SK-N-SH (cell line): Measurements from ENCODE around the gene SCN4B. TPM values are rescaled to one million over a fixed set of nuclear protein-coding genes. Genes with fewer than 3 reads are reported as not detected.

ENCODE experiments used
- CTCF ChIA-PET: fragments of 300-600, 350-600 bp; formaldehyde crosslinking; extraction: SDS; loops from one replicate; lab custom pipeline; 2021; lab: Yijun Ruan, JAX
- POLR2A ChIA-PET: fragments of 350-600 bp; sonication (Branson Sonifier 250); formaldehyde crosslinking; extraction: SDS; loops from one replicate; lab custom pipeline; 2020; ENCODE audit warnings: antibody characterized with exemption, inconsistent platforms; lab: Yijun Ruan, JAX
- DNase-seq: peaks from one replicate; pipeline ENCODE4 v3.0.0; 2012
- H2AFZ ChIP-seq: fragments of 200-600 bp; sonication (generic); 2 replicates; pipeline ENCODE4 v1.8.1; 2016; ENCODE audit warnings: antibody characterized with exemption, mild to moderate bottlenecking, low read depth
- H3F3A ChIP-seq: fragments of 200-600 bp; sonication (generic); replicated peaks from 2 replicates; pipeline ENCODE3; 2016; ENCODE audit warnings: antibody characterized with exemption, mild to moderate bottlenecking; ENCODE audit not compliant: insufficient read depth
- H3K27ac ChIP-seq, 2 experiments: fragments of 200-500 bp in 1 of 2; fragments of 200-600 bp in 1 of 2; sonication (Bioruptor generic) in 1 of 2; sonication (generic), shearing (Covaris generic) in 1 of 2; 2 replicates each; pipeline versions ENCODE4 v1.5.1 to v1.6.1; 2014 to 2016; ENCODE audit warnings: low read depth in 2 of 2, inconsistent platforms in 1 of 2, low read length in 1 of 2, mild to moderate bottlenecking in 1 of 2, mixed read lengths in 1 of 2
- H3K27me3 ChIP-seq: fragments of 200-600 bp; sonication (generic), shearing (Covaris generic); 2 replicates; pipeline ENCODE4 v1.6.1; 2016; ENCODE audit warnings: mixed run types; ENCODE audit not compliant: insufficient read depth
- H3K36me3 ChIP-seq, 2 experiments: fragments of 200-500 bp in 1 of 2; fragments of 200-600 bp in 1 of 2; sonication (Bioruptor generic) in 1 of 2; sonication (generic) in 1 of 2; replicated peaks in 1 of 2; 2 replicates each; pipeline versions ENCODE3 to v1.5.1; 2014 to 2016; ENCODE audit warnings: low read length in 1 of 2, mild to moderate bottlenecking in 1 of 2; ENCODE audit not compliant: insufficient read depth in 2 of 2, control insufficient read depth in 1 of 2
- H3K4me1 ChIP-seq, 2 experiments: fragments of 200-500 bp in 1 of 2; fragments of 200-600 bp in 1 of 2; sonication (Bioruptor generic) in 1 of 2; sonication (generic), shearing (Covaris generic) in 1 of 2; 2 replicates each; pipeline versions ENCODE4 v1.5.1 to v1.6.1; 2014 to 2016; ENCODE audit warnings: low read depth in 1 of 2, low read length in 1 of 2, mixed run types in 1 of 2; ENCODE audit not compliant: insufficient read depth in 2 of 2, control insufficient read depth in 1 of 2
- H3K4me2 ChIP-seq: fragments of 200-600 bp; sonication (generic), shearing (Covaris generic); 2 replicates; pipeline ENCODE4 v1.6.1; 2017; ENCODE audit warnings: mixed run types
- H3K4me3 ChIP-seq, 2 experiments: fragments of 200-500 bp in 1 of 2; fragments of 200-600 bp in 1 of 2; sonication (Bioruptor generic) in 1 of 2; sonication (generic), shearing (Covaris generic) in 1 of 2; 2 replicates each; pipeline versions ENCODE4 v1.5.1 to v1.8.1; 2014 to 2016; ENCODE audit warnings: low read depth in 2 of 2, inconsistent platforms in 1 of 2, low read length in 1 of 2, mild to moderate bottlenecking in 1 of 2, mixed read lengths in 1 of 2, moderate library complexity in 1 of 2
- H3K79me2 ChIP-seq: fragments of 200-600 bp; sonication (generic); 2 replicates; pipeline ENCODE4 v1.8.1; 2017; ENCODE audit warnings: mild to moderate bottlenecking; ENCODE audit not compliant: insufficient read depth
- H3K9ac ChIP-seq: fragments of 200-600 bp; sonication (generic); 2 replicates; pipeline ENCODE4 v1.6.1; 2017; ENCODE audit warnings: mixed run types
- H3K9me2 ChIP-seq: fragments of 200-600 bp; sonication (generic); 2 replicates; pipeline ENCODE4 v1.6.1; 2017; ENCODE audit warnings: mixed run types
- H3K9me3 ChIP-seq: fragments of 200-600 bp; sonication (generic); 2 replicates; pipeline ENCODE4 v1.6.1; 2017; ENCODE audit warnings: mixed run types, mild to moderate bottlenecking, moderate library complexity
- H4K20me1 ChIP-seq: fragments of 200-600 bp; sonication (generic); 2 replicates; pipeline ENCODE4 v1.6.1; 2017; ENCODE audit warnings: mild to moderate bottlenecking, mixed run types; ENCODE audit not compliant: insufficient read depth
- EP300 ChIP-seq, 2 experiments: IDR thresholded peaks; 2 replicates each; pipeline versions ENCODE4 v1.4.0 to v1.6.1; 2012; ENCODE audit warnings: borderline replicate concordance in 1 of 2, low read depth in 1 of 2, low read length in 1 of 2
- FOXJ3 ChIP-seq: sonication (generic); formaldehyde crosslinking; IDR thresholded peaks from 2 replicates; pipeline ENCODE4 v1.5.1; 2020; ENCODE audit warnings: mild to moderate bottlenecking, missing genetic modification reagents
- GABPA ChIP-seq: IDR thresholded peaks from 2 replicates; pipeline ENCODE4 v1.4.0; 2012; ENCODE audit warnings: low read depth, mild to moderate bottlenecking
- MEF2A ChIP-seq: IDR thresholded peaks from 2 replicates; pipeline ENCODE4 v1.4.0; 2012; ENCODE audit warnings: low read depth, borderline replicate concordance
- MXI1 ChIP-seq: IDR thresholded peaks from 2 replicates; pipeline ENCODE4 v1.6.1; 2012; ENCODE audit warnings: mild to moderate bottlenecking, low read depth, low read length, improper control_type of control experiment
- NRF1 ChIP-seq: IDR thresholded peaks from 2 replicates; pipeline ENCODE4 v1.6.1; 2012; ENCODE audit warnings: low read depth, mild to moderate bottlenecking, low read length
- POLR2AphosphoS5 ChIP-seq: IDR thresholded peaks from 2 replicates; pipeline ENCODE4 v1.6.1; 2012; ENCODE audit warnings: low read depth, low read length
- RAD21 ChIP-seq: IDR thresholded peaks from 2 replicates; pipeline ENCODE4 v1.6.1; 2012; ENCODE audit warnings: mild to moderate bottlenecking, low read length
- RCOR1 ChIP-seq: fragments of 150-350 bp; IDR thresholded peaks from 2 replicates; pipeline ENCODE4 v1.6.1; 2017; ENCODE audit warnings: antibody characterized with exemption, low read length
- TCF12 ChIP-seq: IDR thresholded peaks from 2 replicates; pipeline ENCODE4 v1.4.0; 2012
- TEAD4 ChIP-seq: IDR thresholded peaks from 2 replicates; pipeline ENCODE4 v1.4.0; 2012; ENCODE audit warnings: mild to moderate bottlenecking, borderline replicate concordance; ENCODE audit not compliant: insufficient read depth
- WGBS: methylation state at CpG from one replicate; pipeline ENCODE4 v1.1.6; 2017; ENCODE audit warnings: low lambda C conversion rate; 5-methylcytosine and 5-hydroxymethylcytosine counted together
- polyA plus RNA-seq, 3 experiments: library from polyadenylated mRNA; depleted of rRNA; stranded (reverse); fragments of >200 nt; gene quantifications; 2 replicates each; pipeline ENCODE4 v1.2.3, GENCODE V29; 2012
- TF ChIP-seq, protein P1 (sequence below): IDR thresholded peaks from 2 replicates; pipeline ENCODE4 v1.4.0; 2012; ENCODE audit warnings: low read depth, borderline replicate concordance
- TF ChIP-seq, protein P2 (sequence below): IDR thresholded peaks from 2 replicates; pipeline ENCODE4; 2012
- TF ChIP-seq, protein P3 (sequence below): IDR thresholded peaks from 2 replicates; pipeline ENCODE4 v1.4.0; 2012; ENCODE audit warnings: low read depth

The SCN4B gene
- polyA plus RNA-seq, 1 of the 3 experiments (the other 2 are of a cell fraction): 1.2 TPM

DNA sequence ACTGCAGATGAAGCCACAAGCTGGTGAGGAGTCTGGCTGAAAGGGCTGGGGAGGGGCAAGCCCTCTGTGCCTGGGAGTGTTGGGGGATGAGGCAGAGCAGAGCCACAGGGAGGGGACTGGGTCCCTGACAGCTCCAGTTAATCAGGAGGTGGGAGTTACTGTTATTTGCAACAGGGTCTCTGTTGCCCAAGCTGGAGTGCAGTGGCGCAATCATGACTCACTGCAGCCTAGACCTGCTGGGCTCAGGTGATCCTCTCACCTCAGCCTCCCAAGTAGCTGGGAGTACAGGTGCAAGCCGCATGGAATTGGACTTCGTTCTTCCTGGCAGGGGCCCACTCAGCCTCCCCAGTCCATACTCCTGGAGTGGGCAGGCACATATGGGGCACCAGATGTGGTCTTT, 16.1 kb upstream of the SCN4B start:
- H3K9me3 ChIP-seq: no peaks in the 10 kb centered on the region
- H3K4me2 ChIP-seq: no peak overlapping the region
- H3K9ac ChIP-seq: no peak overlapping the region
- peaks cover 0 to 2% of the 10 kb centered on the region in 2 experiments; a peak in 1 of 4 replicates for H3K4me1 ChIP-seq
- WGBS: 67% methylated on average over 2 of the region's 3 CpGs
- H3K79me2 ChIP-seq: no peaks in the 10 kb centered on the region
- no peak overlapping the region for H3K4me3 ChIP-seq
- H4K20me1 ChIP-seq: no peaks in the 10 kb centered on the region
- DNase-seq: no peak
- peaks cover 30% of the 10 kb centered on the region for H3K27me3 ChIP-seq
- POLR2A ChIA-PET: no interaction called here
- TF ChIP-seq, protein P1, sequence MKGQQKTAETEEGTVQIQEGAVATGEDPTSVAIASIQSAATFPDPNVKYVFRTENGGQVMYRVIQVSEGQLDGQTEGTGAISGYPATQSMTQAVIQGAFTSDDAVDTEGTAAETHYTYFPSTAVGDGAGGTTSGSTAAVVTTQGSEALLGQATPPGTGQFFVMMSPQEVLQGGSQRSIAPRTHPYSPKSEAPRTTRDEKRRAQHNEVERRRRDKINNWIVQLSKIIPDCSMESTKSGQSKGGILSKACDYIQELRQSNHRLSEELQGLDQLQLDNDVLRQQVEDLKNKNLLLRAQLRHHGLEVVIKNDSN: no peak
- TF ChIP-seq MXI1: no peak
- no peak for TF ChIP-seq EP300 (IDR thresholded peaks at IDR 0.05; ENCODE audit: borderline replicate concordance in 1 of 2, low read depth in 1 of 2, low read length in 1 of 2)
- no peak for TF ChIP-seq NRF1
- TF ChIP-seq, all 33 proteins: peak for 0
- CTCF ChIA-PET: interaction anchor here (1.1 to 6.3 kb wide), 2 partner anchors 12 to 25 kb away, joined by 3 to 246 read pairs; no protein-coding TSS in a partner anchor
- H3K36me3 ChIP-seq: no peaks in the 10 kb centered on the region
- no peaks in the 10 kb centered on the region for H3K9me2 ChIP-seq
- H3F3A ChIP-seq: no peaks in the 10 kb centered on the region
- H3K27ac ChIP-seq: no peak overlapping the region
- H2AFZ ChIP-seq: no peak overlapping the region

DNA sequence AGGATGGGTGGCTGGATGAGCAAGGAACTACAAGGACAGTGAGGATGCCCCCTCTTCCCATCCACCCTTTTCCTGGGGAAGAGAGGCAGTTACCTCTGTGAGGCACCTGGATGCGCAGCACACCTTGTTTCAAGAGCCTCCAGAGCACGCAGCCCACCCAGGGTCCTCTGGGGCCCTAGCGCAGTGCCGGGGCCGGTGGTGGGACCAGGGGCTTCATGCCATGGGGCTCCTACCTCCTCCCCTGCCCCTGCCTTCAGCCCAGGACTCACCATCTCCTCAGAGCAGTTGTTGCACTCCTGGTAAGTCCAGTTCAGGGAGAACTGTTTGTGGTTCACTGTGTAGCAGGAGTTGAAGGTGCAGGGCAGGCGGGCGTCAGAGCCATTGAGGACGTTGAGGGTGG, 15.7 kb upstream of the SCN4B start:
- H3K4me2 ChIP-seq: no peak overlapping the region
- no peaks in the 10 kb centered on the region for H3K79me2 ChIP-seq
- no peak for DNase-seq
- peaks cover 0 to 2% of the 10 kb centered on the region in 2 experiments; a peak in 1 of 4 replicates for H3K4me1 ChIP-seq
- H3F3A ChIP-seq: no peaks in the 10 kb centered on the region
- no peaks in the 10 kb centered on the region for H3K36me3 ChIP-seq
- H3K27ac ChIP-seq: no peak overlapping the region
- CTCF ChIA-PET: interaction anchor here (6.3 kb wide), 1 partner anchor 25 kb away, joined by 246 read pairs; no protein-coding TSS in a partner anchor
- TF ChIP-seq, protein P2, sequence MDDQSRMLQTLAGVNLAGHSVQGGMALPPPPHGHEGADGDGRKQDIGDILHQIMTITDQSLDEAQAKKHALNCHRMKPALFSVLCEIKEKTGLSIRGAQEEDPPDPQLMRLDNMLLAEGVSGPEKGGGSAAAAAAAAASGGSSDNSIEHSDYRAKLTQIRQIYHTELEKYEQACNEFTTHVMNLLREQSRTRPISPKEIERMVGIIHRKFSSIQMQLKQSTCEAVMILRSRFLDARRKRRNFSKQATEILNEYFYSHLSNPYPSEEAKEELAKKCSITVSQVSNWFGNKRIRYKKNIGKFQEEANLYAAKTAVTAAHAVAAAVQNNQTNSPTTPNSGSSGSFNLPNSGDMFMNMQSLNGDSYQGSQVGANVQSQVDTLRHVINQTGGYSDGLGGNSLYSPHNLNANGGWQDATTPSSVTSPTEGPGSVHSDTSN: no peak
- TF ChIP-seq NRF1: no peak
- TF ChIP-seq TEAD4: no peak
- no peak for TF ChIP-seq GABPA
- TF ChIP-seq, protein P3, sequence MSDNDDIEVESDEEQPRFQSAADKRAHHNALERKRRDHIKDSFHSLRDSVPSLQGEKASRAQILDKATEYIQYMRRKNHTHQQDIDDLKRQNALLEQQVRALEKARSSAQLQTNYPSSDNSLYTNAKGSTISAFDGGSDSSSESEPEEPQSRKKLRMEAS: no peak
- no peak for TF ChIP-seq RAD21
- TF ChIP-seq TCF12: no peak
- no peak for TF ChIP-seq POLR2AphosphoS5
- no peak for TF ChIP-seq FOXJ3 (CRISPR knock-in tag)
- TF ChIP-seq RCOR1: no peak
- TF ChIP-seq MEF2A: no peak
- H3K27me3 ChIP-seq: peaks cover 33% of the 10 kb centered on the region
- no peak overlapping the region for H3K4me3 ChIP-seq
- POLR2A ChIA-PET: no interaction called here
- H2AFZ ChIP-seq: no peak overlapping the region
- H3K9me2 ChIP-seq: no peaks in the 10 kb centered on the region
- H3K9me3 ChIP-seq: no peaks in the 10 kb centered on the region
- H4K20me1 ChIP-seq: no peaks in the 10 kb centered on the region
- WGBS: 42% methylated on average over 2 of the region's 8 CpGs
- H3K9ac ChIP-seq: no peak overlapping the region
